GM19397 (cell line): ENCODE data around the gene SKAP1.
"Not testable (repeated sequence)": the region's sequence is repeated elsewhere in the genome, so short reads cannot be mapped to it uniquely, and the experiment has no call there.

Experiments
- ATAC-seq: cut with Tn5 transposase; IDR thresholded peaks from one replicate; pipeline ENCODE4 v1.9.1; 2021; ENCODE audit warnings: mild to moderate bottlenecking, moderate library complexity; ENCODE audit not compliant: unreplicated experiment

Gene SKAP1

DNA sequence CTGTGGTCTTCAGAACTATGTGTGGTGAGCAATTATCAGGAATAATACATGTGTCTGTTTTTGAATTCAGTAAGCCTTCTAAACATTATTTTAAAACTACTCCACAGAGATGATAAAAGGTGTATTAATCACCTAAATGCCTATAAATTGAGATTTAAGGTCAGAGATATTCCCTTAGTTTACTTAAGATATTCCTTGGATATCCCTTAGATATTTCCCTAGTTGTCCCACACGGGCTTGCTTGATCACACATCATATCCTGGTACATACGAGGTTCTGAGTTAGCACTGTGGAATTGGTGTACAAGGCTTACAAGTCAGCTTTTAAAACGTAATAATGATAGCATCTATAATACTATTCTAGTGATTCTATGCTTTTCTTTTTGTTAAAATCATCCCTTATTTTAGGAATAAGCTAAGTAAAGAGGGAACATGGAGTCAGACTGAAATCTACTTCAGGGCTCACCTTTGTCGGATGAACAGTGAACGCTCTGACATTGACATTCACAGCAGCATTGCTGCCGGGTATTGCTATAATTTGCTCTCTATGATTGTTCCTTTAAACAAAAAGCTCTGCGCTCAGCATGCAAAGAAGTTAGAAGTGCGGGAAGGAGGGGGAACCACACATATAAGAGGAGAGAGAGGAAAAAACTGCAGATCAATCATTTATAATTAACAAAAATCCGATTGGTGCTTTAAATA lies 136.5 kb downstream of the SKAP1 start:
- ATAC-seq, result no peak

DNA sequence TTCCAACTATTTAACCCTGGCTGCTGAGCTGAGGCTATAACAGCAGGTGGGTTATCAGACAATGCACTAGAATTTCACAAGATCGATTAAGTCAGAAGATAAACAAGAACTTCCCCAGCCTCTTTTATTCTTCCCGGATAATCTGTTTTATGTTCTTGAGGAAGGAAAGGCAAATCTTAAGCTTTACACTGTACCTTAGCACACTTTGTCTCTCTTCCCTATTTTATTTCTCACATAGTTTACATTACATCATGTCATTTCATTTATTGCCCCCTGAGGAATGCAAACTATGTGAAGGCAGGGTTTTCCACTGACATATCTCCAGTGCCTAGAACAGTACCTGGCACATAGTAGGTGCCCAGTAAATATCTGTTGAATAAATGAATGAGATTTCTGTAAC lies 139.6 kb downstream of the SKAP1 start:
- no peak for ATAC-seq

DNA sequence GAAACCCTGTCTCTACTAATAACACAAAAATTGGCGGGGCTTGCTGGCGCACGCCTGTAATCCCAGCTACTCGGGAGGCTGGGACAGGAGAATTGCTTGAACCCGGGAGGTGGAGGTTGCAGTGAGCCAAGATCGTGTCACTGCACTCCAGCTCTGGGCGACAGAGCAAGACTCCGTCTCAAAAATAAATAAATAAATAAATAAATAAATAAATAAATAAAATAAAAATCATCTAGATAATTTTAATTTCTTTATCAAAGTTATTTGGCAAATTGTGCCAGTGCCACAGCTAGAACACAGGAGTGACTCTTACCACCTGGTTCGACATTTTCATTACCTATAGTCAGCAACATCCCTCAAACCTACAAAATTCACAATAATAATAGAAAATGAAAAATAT lies 143.1 kb downstream of the SKAP1 start:
- not testable (repeated sequence) for ATAC-seq

DNA sequence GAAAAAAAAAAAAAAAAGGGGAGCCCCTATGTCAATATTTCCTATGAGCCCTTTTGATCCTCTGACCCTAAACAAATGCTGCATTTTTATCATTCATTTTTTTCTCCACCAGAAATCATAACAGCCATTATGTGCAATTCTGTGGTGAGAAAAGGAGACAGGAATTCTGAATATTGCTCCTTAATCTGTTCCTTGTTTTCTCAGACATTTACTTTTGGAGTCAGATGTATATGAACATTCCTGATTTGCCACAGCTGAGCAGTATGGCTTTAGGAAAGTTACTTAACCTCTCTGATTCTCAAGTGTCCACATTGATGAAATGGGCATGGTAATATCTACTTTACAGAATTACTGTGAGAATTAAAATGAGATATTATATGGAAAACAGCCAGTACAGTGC lies 144.4 kb downstream of the SKAP1 start:
- no peak for ATAC-seq

- no peak for ATAC-seq
Measured at GRCh38 chr17:48283907-48284306, 146.1 kb downstream of the SKAP1 start.

DNA sequence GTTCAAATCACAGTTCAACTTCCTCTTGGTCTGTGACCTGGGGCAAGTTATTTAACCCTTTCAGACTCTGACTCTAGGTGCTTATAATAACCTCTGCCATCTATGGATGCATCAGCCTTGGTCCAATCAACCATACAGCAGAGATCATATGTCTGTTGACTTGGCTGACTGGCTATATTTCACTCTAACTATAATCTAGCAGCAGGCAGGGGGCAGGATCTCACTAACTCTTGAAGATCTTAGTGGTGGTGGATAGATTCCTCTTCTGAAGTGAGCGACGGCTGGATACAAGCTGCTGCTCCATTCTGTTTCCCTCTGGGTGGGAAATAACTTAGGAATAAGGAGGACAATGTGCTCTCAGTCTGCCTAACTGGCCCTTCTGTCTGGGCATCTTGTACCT lies 146.6 kb downstream of the SKAP1 start:
- no peak for ATAC-seq

DNA sequence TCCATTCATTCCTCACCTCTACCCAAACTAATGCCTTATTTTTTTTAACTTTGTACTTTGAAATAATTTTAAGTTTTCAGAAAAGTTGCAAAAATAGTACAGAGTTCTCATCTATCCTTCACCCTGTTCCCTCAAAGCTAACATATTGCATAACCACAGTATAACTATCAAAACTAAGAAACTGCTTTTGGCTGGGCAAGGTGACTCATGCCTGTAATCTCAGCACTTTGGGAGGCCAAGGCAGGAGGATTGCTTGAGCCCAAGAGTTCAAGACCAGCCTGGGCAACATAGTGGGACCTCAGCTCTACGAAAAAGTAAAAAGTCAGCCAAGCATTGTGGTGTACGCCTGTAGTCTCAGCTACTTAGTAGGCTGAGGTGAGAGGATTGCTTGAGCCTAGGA lies 147.7 kb downstream of the SKAP1 start:
- no peak for ATAC-seq

DNA sequence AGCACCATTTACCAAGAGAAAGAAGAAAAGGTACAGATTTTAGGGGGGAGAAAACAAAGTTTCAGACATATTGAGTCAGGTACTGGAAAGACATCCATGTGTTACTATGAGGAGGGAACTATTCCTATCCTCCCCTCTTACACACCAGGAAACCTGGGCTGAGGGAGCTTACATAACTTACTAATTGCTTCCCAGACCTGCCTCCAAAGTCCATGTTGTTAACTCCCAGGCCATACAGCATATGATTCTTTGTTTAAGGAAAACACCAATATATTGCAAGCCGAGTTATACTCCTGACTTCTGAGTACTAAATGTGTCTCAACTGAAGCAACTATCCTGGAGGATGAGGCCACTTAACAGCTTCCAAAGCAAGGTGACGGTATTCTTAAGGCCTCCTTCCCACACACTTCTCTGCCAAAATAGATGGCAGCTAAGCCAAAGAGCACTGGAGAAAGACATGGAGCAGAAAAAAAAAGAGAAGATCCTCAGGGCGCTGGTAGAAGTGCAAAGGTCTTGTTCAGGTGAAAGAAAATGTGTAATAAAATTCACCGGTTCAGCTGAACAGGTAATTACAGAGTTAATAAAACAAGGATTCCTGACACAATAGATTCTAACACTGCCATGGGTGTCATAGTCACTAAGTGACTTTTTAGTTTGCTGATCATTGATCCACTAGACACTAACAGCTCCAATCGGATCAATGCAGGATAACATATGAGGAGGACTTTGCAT lies 151.1 kb downstream of the SKAP1 start:
- ATAC-seq, result no peak

DNA sequence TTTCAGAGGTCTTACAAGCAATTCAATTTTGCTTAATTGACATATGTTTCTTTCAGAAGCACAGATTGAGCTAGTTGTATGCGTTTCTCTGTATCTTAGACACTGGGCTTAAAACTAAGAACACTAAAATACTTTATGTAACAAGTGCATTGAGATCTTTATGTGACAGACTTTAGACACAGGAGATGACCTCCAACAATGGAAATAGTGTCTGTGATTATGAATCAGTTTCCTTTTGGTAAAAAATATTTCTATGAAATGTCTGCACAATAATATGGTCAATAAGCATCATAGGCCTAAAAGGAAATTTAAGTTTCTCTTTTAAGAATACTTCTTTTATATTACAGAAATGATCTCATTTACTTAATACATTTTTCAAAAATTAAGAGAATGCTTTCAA lies 153.2 kb downstream of the SKAP1 start:
- no peak for ATAC-seq

- no peak for ATAC-seq
Measured at GRCh38 chr17:48270899-48271298, 159.1 kb downstream of the SKAP1 start.

DNA sequence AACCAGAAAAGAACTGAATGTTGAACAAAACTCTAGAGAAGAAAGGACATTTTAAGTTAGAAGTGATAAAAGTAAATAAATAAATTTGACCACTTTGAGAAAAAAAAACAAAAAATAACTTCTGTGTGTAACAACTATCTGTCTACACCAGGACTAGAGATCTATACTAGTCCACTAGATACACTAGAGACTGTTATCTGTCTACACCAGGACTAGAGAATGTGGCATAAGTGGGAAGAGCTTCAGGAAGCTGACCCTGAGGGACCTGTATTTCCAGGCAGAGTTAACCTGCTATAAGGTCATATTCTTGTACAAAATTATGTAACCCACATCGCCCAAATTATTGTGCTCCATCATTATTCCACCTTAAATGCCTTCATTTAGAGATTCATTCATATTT lies 160.8 kb downstream of the SKAP1 start:
- no peak for ATAC-seq

DNA sequence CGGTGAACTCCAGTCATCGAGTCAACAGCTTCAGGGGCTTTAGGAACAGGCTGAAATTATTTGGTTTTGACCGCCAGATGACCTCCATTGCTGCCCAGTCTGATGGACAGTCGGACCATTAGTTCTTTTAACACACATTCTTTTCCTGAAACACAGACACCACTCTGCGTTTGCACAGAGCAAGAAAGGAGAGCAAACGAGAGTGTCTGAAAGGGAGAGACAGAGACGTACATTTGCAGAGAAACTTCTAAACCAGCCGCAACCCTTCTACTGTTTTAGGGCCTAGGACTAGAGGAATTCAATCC lies 166.3 kb downstream of the SKAP1 start:
- no peak for ATAC-seq

DNA sequence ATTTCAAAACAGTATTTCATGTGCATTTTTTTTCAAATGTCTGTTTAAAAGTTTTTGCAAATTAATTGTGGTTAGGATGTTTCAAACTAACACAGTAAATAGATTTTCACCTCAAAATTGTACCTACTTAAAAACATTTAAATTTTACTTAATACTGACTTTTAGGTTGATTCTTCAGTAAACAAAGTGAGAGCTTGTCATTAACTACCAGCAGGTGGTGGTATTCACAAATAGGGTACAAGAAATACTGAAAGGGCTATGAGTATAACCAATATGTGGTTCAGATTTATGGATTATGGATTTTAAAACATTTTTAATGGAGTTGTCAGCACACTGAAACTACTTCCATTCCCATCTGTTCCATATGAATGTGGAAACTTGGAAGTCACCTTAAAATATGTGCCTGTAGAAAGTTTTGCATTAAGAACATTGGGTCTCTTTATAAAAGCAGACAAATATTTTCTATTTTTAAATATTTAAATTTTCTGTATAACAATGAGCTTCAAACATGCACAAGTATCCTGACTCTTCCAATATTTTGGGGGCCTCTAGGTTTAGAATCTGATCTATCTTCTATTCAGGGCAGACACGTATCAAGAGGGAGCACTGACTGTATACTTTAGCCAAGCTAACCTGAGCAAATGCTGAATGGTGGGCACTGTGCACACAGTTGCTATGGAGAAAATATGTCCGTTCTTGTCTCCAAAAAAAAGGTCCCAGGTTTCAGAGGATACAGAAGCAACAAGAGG lies 166.9 kb downstream of the SKAP1 start:
- ATAC-seq, result no peak

GRCh38 chr17:48261297-48261880 lies 168.6 kb downstream of the SKAP1 start:
- no peak for ATAC-seq

- no peak for ATAC-seq
Measured at GRCh38 chr17:48259694-48260291, 170.2 kb downstream of the SKAP1 start.

GRCh38 chr17:48258331-48258730 lies 171.7 kb downstream of the SKAP1 start:
- no peak for ATAC-seq

DNA sequence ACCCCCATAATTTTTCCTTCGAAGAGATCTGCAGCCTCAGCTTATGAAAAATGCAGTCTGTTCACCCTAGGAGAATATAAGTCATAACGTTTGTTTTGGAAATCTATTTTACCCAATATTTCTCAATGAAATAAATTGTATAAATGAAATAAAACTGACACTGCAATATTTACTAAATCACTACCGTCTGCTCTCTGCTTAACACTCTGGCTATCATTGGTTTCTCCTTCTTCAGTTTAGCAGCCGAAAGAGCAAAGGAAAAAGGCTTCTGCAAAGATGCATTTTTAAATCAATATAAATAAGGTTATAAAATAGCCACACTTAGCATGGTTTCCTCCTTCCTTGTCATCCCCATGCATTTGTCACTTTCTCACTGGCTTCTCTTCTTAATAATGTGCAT lies 174.3 kb downstream of the SKAP1 start:
- ATAC-seq, result no peak

DNA sequence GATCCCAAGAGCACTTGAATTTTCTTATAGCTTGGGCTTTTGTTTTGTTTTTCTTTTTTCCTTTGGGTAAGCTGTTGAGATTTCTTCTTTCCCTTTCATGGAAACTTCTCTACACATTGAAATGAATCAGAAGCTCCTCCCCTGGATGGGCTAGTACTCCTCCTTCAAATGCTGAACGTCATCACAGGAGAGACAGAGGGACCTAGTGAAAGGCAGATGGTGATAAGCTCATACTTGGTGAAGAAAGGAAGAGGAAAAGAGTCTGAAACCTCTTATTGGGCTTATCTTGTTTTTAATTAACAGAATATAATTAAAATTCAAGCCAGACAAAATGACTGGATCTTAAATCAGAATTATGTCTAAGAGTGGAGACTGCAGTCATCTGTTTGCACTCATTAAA lies 175.1 kb downstream of the SKAP1 start:
- no peak for ATAC-seq

- no peak for ATAC-seq
Measured at GRCh38 chr17:48253975-48254374, 176.0 kb downstream of the SKAP1 start.

DNA sequence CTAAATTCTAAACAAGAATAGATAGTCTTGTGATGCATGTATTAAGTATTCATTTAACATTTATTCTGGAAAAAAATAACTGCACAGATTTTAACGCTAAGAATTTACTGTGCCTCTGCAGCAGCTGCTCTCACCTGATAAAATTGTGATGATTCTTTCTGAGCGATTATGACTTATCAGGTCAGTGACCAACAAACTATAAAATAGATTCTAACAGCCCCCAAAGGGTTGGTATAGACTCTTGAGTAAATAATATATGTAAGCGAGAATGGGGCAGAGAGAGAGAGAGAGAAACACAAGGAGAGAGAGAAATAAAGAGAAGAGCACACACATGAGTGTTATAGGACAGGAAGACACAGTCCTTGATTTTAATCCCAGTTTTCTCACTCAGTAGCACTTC lies 178.1 kb downstream of the SKAP1 start:
- ATAC-seq, result no peak

GRCh38 chr17:48250949-48251348 lies 179.1 kb downstream of the SKAP1 start:
- ATAC-seq, result no peak
